ENCODE results near the gene TRIM22. TPM values are rescaled to one million over a fixed set of nuclear protein-coding genes. Genes with fewer than 3 reads are reported as not detected.

TRIM22 gene
- total RNA-seq, 4 donors from 2014 or later = 35.9 to 96.8 (median 64.8) TPM

GRCh38 chr11:5665051-5665570 lies 24.5 kb upstream of the TRIM22 start:
- no peak for TF ChIP-seq CTCF (IDR thresholded peaks at IDR 0.05; ENCODE audit: low read depth)

- TF ChIP-seq CTCF (IDR thresholded peaks at IDR 0.05; ENCODE audit: low read depth) = no peak
Measured at GRCh38 chr11:5665746-5666401, 23.7 kb upstream of the TRIM22 start.

GRCh38 chr11:5666402-5666793 lies 23.2 kb upstream of the TRIM22 start:
- no peak for TF ChIP-seq CTCF (IDR thresholded peaks at IDR 0.05; ENCODE audit: low read depth)

- no peak for TF ChIP-seq CTCF (IDR thresholded peaks at IDR 0.05; ENCODE audit: low read depth)
Measured at GRCh38 chr11:5671831-5672230, 17.8 kb upstream of the TRIM22 start.

- TF ChIP-seq CTCF (IDR thresholded peaks at IDR 0.05; ENCODE audit: low read depth) = no peak
Measured at GRCh38 chr11:5674391-5674790, 15.2 kb upstream of the TRIM22 start.

GRCh38 chr11:5679811-5680210 lies 9.8 kb upstream of the TRIM22 start:
- TF ChIP-seq CTCF (IDR thresholded peaks at IDR 0.05; ENCODE audit: low read depth) = no peak

- TF ChIP-seq CTCF (IDR thresholded peaks at IDR 0.05; ENCODE audit: low read depth) = no peak
Measured at GRCh38 chr11:5684036-5684645, 5.4 kb upstream of the TRIM22 start.

All from subcutaneous adipose tissue (tissue), 4 donors.